Measurements from ENCODE around the gene BCL2A1. TPM values are rescaled to one million over a fixed set of nuclear protein-coding genes. Genes with fewer than 3 reads are reported as not detected.

BCL2A1 gene
- total and polyA plus RNA-seq, 2 of the 4 experiments (the other 2 are of a cell fraction): 2.3 to 4.5 TPM

DNA sequence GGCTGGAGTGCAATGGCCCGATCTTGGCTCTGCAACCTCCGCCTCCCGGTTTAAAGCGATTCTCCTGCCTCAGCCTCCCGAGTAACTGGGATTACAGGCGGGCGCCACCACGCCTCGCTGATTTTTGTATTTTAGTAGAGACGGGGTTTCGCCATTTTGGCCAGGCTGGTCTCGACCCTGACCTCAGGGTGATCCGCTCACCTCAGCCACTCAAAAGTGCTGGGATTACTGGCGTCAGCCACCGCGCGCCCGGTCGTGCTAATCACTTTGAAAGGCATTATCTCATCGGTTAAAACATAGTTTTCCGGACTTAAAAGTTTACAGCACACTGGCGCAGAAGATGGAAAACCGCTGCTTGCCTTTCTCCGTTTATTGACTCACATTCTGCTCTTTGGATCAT is 46.6 kb downstream of the BCL2A1 start:
- TF ChIP-seq MAFK (IDR thresholded peaks at IDR 0.05; ENCODE audit: low read depth, low read length): no peak
- TF ChIP-seq MXI1 (IDR thresholded peaks at IDR 0.05; ENCODE audit: borderline replicate concordance, low read depth, low read length): no peak
- no peak for TF ChIP-seq MAZ (IDR thresholded peaks at IDR 0.05; ENCODE audit: borderline replicate concordance, low read depth, low read length)
- no peak for TF ChIP-seq RFX5 (IDR thresholded peaks at IDR 0.05; ENCODE audit: low read depth, low read length)
- TF ChIP-seq CEBPB (IDR thresholded peaks at IDR 0.05; ENCODE audit: low read depth, low read length): no peak
- no peak for TF ChIP-seq CTCF (conservative IDR thresholded peaks at IDR 0.05; ENCODE audit: low read depth, low read length)
- TF ChIP-seq FOS (IDR thresholded peaks at IDR 0.05; ENCODE audit: low read depth, low read length): no peak
- no peak for TF ChIP-seq ELK1 (IDR thresholded peaks at IDR 0.05; ENCODE audit: borderline replicate concordance, low read depth, low read length)
- TF ChIP-seq BHLHE40 (IDR thresholded peaks at IDR 0.05; ENCODE audit: low read depth, low read length): no peak
- no peak for TF ChIP-seq CHD1 (IDR thresholded peaks at IDR 0.05; ENCODE audit: low read depth, low read length)

More for the DNA sequence above, 46.6 kb downstream of the BCL2A1 start:
- Histone ChIP-seq H3K4me3 (ENCODE audit: insufficient read depth, low read depth, low read length) (0 out of 2 replicates have a peak overlapping the region, but pooled peaks have one; percentile 89), H4K8ac (ENCODE audit: low read depth in 2 of 2, low read length in 2 of 2) (peak overlapping the region; percentile 32 to 37; a peak in 3 of 4 replicates), H3K14ac (replicated peaks; ENCODE audit: low read depth, low read length) (peak overlapping the region; percentile 90; the same call in 1 of the 2 replicates), H2BK5ac (ENCODE audit: low read depth, low read length, poor library complexity, severe bottlenecking) (no peak overlapping the region), H3K79me1 (ENCODE audit: low read depth in 1 of 2, low read length in 2 of 2) (peaks cover 9 to 32% of the 10 kb centered on the region in 2 experiments), H2AFZ (replicated peaks; ENCODE audit: low read length, poor library complexity) (peak overlapping the region; percentile 33), H4K91ac (ENCODE audit: insufficient read depth, low read depth, low read length) (no peak overlapping the region), H3K9me1 (ENCODE audit: insufficient read depth, low read length) (no peaks in the 10 kb centered on the region), H2BK20ac (ENCODE audit: low read depth, low read length) (no peak overlapping the region), H4K20me1 (ENCODE audit: insufficient read depth, low read length) (0 out of 2 replicates have a peak, but pooled peaks cover 3% of the 10 kb centered on the region), H3K9ac (ENCODE audit: low read depth, low read length) (no peak overlapping the region), H3K27ac (ENCODE audit: insufficient read depth, low read length) (no peak overlapping the region), H3K36me3 (ENCODE audit: control insufficient read depth, insufficient read depth, low read length) (peaks cover 10% of the 10 kb centered on the region), H2BK15ac (ENCODE audit: low read depth, low read length) (no peak overlapping the region), H2AK9ac (replicated peaks; ENCODE audit: low read depth, low read length, poor library complexity) (no peak overlapping the region), H3K23ac (ENCODE audit: low read depth, low read length) (no peak overlapping the region), H3K4ac (ENCODE audit: low read depth, low read length) (no peak overlapping the region), H4K5ac (ENCODE audit: low read depth, low read length) (no peak overlapping the region), H3K18ac (ENCODE audit: low read depth, low read length) (no peak overlapping the region), H3K27me3 (ENCODE audit: control insufficient read depth, insufficient read depth, low read length) (peaks cover 2% of the 10 kb centered on the region; the same call in 1 of the 2 replicates), H3K56ac (ENCODE audit: extremely low read depth, insufficient read depth, low read length) (0 out of 2 replicates have a peak overlapping the region, but pooled peaks have one; percentile 40), H3K4me2 (ENCODE audit: low read depth, low read length) (peak overlapping the region; percentile 63; the same call in 1 of the 2 replicates), H2AK5ac (ENCODE audit: low read depth, low read length) (no peak overlapping the region; the same call in 1 of the 2 replicates), H3K9me3 (ENCODE audit: control insufficient read depth, insufficient read depth, low read length) (peaks cover 10% of the 10 kb centered on the region), H3K4me1 (ENCODE audit: control insufficient read depth, insufficient read depth, low read length) (no peaks in the 10 kb centered on the region), H2BK120ac (ENCODE audit: low read depth, low read length) (no peak overlapping the region)
- DNase-seq: no peak
- in situ Hi-C loops (cut with MboI; ENCODE audit: low sequenced_read_pairs): no loop called here
- intact Hi-C loops (cut with micrococcal nuclease): loop anchor here (5.0 to 10.0 kb wide), 2 partner anchors 53 to 250 kb away; no protein-coding TSS in a partner anchor
- dilution Hi-C loops (cut with HindIII; ENCODE audit: low sequenced_read_pairs, unreplicated experiment): no loop called here
- no peak for ATAC-seq (ENCODE audit: low read depth)
- 92% methylated on average over 17 of the region's 24 CpGs; no CpG with 5 or more reads in 1 of the 2 experiments for WGBS, 2 experiments (ENCODE audit: extremely low coverage in 2 of 2, insufficient read length in 1 of 2)
- ChIA-PET POLR2A (ENCODE audit: unreplicated experiment) (no interaction called here), CTCF (no interaction called here)
- BruUV-seq (replicated peaks): no TSS peak

All from IMR-90 (cell line).